MM.1S (cell line): ENCODE measurements around the gene SLFN5.
A peak's percentile ranks its signal among the peaks of the same experiment; 100 is the strongest.

ENCODE experiments used
- DNase-seq: peaks from one replicate; pipeline ENCODE4 v3.0.0-alpha.2; 2015
- H2AFZ ChIP-seq: fragments of 300-600 bp; sonication (generic); 2 replicates; pipeline ENCODE4 v1.6.0; 2016; ENCODE audit warnings: antibody characterized with exemption, low read length
- H3F3A ChIP-seq: fragments of 300-600 bp; sonication (generic); 2 replicates; pipeline ENCODE4 v1.6.1; 2016; ENCODE audit warnings: mild to moderate bottlenecking, antibody characterized with exemption, low read length, moderate library complexity, mixed read lengths; ENCODE audit not compliant: insufficient read depth
- H3K27ac ChIP-seq: fragments of 300-600 bp; sonication (generic); 2 replicates; pipeline ENCODE4 v1.5.1; 2016; ENCODE audit warnings: mild to moderate bottlenecking, low read length
- H3K27me3 ChIP-seq: fragments of 300-600 bp; sonication (generic); replicated peaks from 2 replicates; pipeline ENCODE4 v1.6.0; 2016; ENCODE audit warnings: low read length; ENCODE audit not compliant: insufficient read depth
- H3K36me3 ChIP-seq: fragments of 300-600 bp; sonication (generic); replicated peaks from 2 replicates; pipeline ENCODE4 v1.6.1; 2016; ENCODE audit warnings: mild to moderate bottlenecking, low read length, mixed read lengths; ENCODE audit not compliant: insufficient read depth
- H3K4me1 ChIP-seq: fragments of 300-600 bp; sonication (generic); 2 replicates; pipeline ENCODE4 v1.6.1; 2016; ENCODE audit warnings: low read length, mixed read lengths
- H3K4me2 ChIP-seq: fragments of 300-600 bp; sonication (generic); 2 replicates; pipeline ENCODE4 v1.6.0; 2016; ENCODE audit warnings: low read depth, low read length
- H3K4me3 ChIP-seq: fragments of 300-600 bp; sonication (generic); 2 replicates; pipeline ENCODE4 v1.5.1; 2016; ENCODE audit warnings: low read length, mixed read lengths
- H3K79me2 ChIP-seq: fragments of 300-600 bp; sonication (generic); 2 replicates; pipeline ENCODE4 v1.6.1; 2016; ENCODE audit warnings: mixed run types, low read length, mixed read lengths
- H3K9ac ChIP-seq: fragments of 300-600 bp; sonication (generic); 2 replicates; pipeline ENCODE4 v1.6.1; 2016; ENCODE audit warnings: low read length, mixed read lengths
- H3K9me2 ChIP-seq: fragments of 300-600 bp; sonication (generic); replicated peaks from 2 replicates; pipeline ENCODE4 v1.6.1; 2016; ENCODE audit warnings: mild to moderate bottlenecking, low read length, mixed read lengths; ENCODE audit not compliant: insufficient read depth
- H3K9me3 ChIP-seq: fragments of 300-600 bp; sonication (generic); replicated peaks from 2 replicates; pipeline ENCODE4 v1.6.1; 2016; ENCODE audit warnings: mild to moderate bottlenecking, low read length, mixed read lengths; ENCODE audit not compliant: insufficient read depth
- H4K20me1 ChIP-seq: fragments of 300-600 bp; sonication (generic); 2 replicates; pipeline ENCODE4 v1.6.1; 2016; ENCODE audit warnings: mild to moderate bottlenecking, low read length, moderate library complexity, mixed read lengths; ENCODE audit not compliant: insufficient read depth
- CTCF ChIP-seq: fragments of 300-600 bp; sonication (generic); IDR thresholded peaks from 2 replicates; pipeline ENCODE4 v1.5.1; 2016; ENCODE audit warnings: antibody characterized with exemption, low read length, mixed read lengths
- EZH2 ChIP-seq: fragments of 300-600 bp; sonication (generic); optimal IDR thresholded peaks from 2 replicates; pipeline ENCODE3; 2017; ENCODE audit warnings: low read depth, mild to moderate bottlenecking, antibody characterized with exemption, low read length, mixed read lengths
- EZH2phosphoT487 ChIP-seq: fragments of 300-600 bp; sonication (generic); IDR thresholded peaks from 2 replicates; pipeline ENCODE4 v1.6.1; 2018; ENCODE audit warnings: antibody characterized with exemption, low read length

The SLFN5 gene

DNA sequence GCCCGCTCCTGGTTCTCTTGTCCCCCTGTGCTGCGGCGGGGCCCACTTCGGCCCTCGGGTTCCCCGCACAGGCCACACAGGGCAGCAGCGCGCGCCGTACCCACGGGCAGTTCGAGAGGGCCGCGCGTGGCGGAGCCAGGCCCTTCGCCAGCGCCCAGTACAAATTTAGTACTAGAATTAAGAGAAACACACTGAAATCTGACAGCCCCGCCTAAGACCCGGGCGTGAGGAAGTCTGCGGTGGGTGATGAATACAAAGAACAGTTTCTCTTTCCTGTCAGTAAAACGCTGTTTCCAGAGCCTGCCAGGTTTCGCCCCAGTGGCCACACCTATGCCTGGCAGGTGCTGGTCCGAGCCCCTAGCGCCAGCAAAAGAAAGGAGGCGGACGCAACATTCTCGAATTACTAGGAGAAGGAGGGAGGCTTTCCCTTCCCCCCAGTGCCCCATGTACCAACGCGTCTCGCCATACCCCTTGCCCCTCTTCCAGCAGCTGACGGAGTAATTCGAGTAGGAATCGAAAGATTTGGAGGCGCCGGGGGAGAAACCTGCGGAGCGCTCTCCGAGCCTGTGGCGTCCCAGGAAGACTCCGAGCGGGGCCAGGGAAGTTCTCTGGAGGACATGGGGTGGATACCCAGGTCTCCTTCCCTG lies 591 bp upstream of the SLFN5 start:
- Histone ChIP-seq H4K20me1 (no peaks in the 10 kb centered on the region), H3K4me2 (peak overlapping the region; percentile 94), H3K9me3 (no peaks in the 10 kb centered on the region), H3K9me2 (no peaks in the 10 kb centered on the region), H3K36me3 (no peaks in the 10 kb centered on the region), H3K4me1 (peaks cover 12% of the 10 kb centered on the region), H3K27me3 (no peaks in the 10 kb centered on the region), H3F3A (peaks cover 37% of the 10 kb centered on the region), H3K9ac (peak overlapping the region; percentile 66; the same call in 1 of the 2 replicates), H2AFZ (peak overlapping the region; percentile 87), H3K4me3 (peak overlapping the region; percentile 76), H3K79me2 (no peaks in the 10 kb centered on the region), H3K27ac (peak overlapping the region; percentile 75; the same call in 1 of the 2 replicates)
- DNase-seq, result peak; percentile 96
- TF ChIP-seq CTCF, result peak; percentile 66
- no peak for TF ChIP-seq EZH2

DNA sequence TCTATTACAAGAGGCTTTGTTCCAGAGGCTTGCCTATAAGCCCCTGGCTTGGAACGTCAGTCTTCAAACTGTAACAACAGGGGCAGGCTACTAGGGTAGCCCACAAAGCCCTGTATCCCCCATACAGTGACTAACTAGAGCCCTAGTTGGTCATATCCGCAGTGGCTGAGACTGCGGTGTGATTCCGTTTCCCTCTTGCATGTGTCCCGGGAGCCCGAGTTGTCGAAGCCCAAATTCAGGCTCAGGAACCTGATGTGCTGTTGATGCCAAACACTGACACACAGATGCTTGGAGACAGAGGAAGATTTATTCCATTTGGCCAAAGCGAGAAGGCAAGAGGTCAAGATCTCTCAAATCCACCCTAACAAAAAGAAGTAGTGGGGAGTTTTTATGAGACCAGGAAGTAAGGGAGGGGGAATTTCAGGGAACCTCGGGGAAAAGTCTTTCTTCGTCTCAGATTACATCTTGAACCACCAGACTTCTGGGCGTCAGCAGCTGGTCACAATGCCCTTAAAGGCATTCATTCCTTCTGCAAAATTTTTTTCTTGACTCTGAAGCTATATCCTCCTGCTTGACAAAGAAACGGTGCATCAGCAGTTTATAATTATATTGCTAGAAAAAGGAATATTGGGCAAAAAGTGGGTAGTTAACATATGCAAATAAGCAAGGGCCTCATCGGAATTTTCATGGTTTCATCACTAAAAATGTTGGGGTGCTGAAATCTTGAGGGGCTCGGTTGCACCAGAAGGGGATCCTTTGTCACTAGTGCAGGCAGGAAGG lies 879 bp downstream of the SLFN5 start:
- peak; percentile 15 for DNase-seq
- no peaks in the 10 kb centered on the region for H3K27me3 ChIP-seq
- TF ChIP-seq EZH2 (no peak), CTCF (no peak), EZH2phosphoT487 (no peak)
- peaks cover 37% of the 10 kb centered on the region for H3F3A ChIP-seq
- H3K4me2 ChIP-seq, result peak overlapping the region; percentile 94
- no peaks in the 10 kb centered on the region for H4K20me1 ChIP-seq
- H3K9ac ChIP-seq, result peak overlapping the region; percentile 66; the same call in 1 of the 2 replicates
- no peaks in the 10 kb centered on the region for H3K9me3 ChIP-seq
- no peaks in the 10 kb centered on the region for H3K79me2 ChIP-seq
- peaks cover 12% of the 10 kb centered on the region for H3K4me1 ChIP-seq
- peak overlapping the region; percentile 76 for H3K4me3 ChIP-seq
- H2AFZ ChIP-seq, result peak overlapping the region; percentile 69
- peak overlapping the region; percentile 36; the same call in 1 of the 2 replicates for H3K27ac ChIP-seq
- no peaks in the 10 kb centered on the region for H3K9me2 ChIP-seq
- no peaks in the 10 kb centered on the region for H3K36me3 ChIP-seq

- H3K27me3 ChIP-seq, result no peaks in the 10 kb centered on the region
- DNase-seq, result peak; percentile 86
- no peaks in the 10 kb centered on the region for H3K9me3 ChIP-seq
- H3K27ac ChIP-seq, result peak overlapping the region; percentile 36; the same call in 1 of the 2 replicates
- H3K79me2 ChIP-seq, result no peaks in the 10 kb centered on the region
- H3F3A ChIP-seq, result peaks cover 37% of the 10 kb centered on the region
- peak overlapping the region; percentile 76 for H3K4me3 ChIP-seq
- H2AFZ ChIP-seq, result no peak overlapping the region
- peaks cover 12% of the 10 kb centered on the region for H3K4me1 ChIP-seq
- no peaks in the 10 kb centered on the region for H3K36me3 ChIP-seq
- H3K9me2 ChIP-seq, result no peaks in the 10 kb centered on the region
- peak overlapping the region; percentile 94 for H3K4me2 ChIP-seq
- H4K20me1 ChIP-seq, result no peaks in the 10 kb centered on the region
- no peak for TF ChIP-seq CTCF
- no peak for TF ChIP-seq EZH2
- TF ChIP-seq EZH2phosphoT487, result no peak
- H3K9ac ChIP-seq, result no peak overlapping the region
These were observed 1.7 kb downstream of the SLFN5 start for GRCh38 chr17:35244341-35245195.
